Mammary epithelial cell (primary cell): ENCODE measurements around the gene WNT10A.

ENCODE experiments used
- EZH2 ChIP-seq: IDR thresholded peaks from 2 replicates; pipeline ENCODE4 v1.6.1; 2012; ENCODE audit warnings: low read length, inconsistent platforms, borderline replicate concordance
- TF ChIP-seq, protein P1 (sequence below), 2 donors: IDR thresholded peaks in 1 of 2; conservative IDR thresholded peaks in 1 of 2; 2 replicates each; pipeline ENCODE4 v1.5.1; 2011 to 2012; ENCODE audit warnings: inconsistent platforms in 2 of 2, low read length in 2 of 2, mild to moderate bottlenecking in 2 of 2, control low read depth in 1 of 2, low read depth in 1 of 2; ENCODE audit not compliant: insufficient read depth in 1 of 2; ENCODE audit errors: extremely low read depth in 1 of 2

DNA sequence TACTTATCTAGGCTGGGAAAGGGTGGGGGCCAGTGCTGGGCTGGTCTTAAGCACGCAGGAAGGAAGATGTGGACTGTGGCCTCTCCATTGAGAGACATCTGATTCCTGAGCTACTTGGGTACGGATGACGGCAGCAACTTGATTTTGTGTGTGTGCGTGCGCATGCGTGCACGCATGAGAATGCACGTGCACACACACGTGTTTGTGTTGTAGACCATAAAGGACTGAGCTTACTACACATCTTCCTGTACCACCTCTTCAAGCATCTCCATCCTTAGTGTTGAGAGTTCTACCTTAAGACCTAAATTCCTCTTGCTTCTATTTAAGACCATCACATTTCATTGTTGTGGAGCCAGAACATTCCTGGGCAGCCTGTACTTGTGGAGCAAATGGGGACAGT lies 11.6 kb upstream of the WNT10A start:
- TF ChIP-seq, protein P1, sequence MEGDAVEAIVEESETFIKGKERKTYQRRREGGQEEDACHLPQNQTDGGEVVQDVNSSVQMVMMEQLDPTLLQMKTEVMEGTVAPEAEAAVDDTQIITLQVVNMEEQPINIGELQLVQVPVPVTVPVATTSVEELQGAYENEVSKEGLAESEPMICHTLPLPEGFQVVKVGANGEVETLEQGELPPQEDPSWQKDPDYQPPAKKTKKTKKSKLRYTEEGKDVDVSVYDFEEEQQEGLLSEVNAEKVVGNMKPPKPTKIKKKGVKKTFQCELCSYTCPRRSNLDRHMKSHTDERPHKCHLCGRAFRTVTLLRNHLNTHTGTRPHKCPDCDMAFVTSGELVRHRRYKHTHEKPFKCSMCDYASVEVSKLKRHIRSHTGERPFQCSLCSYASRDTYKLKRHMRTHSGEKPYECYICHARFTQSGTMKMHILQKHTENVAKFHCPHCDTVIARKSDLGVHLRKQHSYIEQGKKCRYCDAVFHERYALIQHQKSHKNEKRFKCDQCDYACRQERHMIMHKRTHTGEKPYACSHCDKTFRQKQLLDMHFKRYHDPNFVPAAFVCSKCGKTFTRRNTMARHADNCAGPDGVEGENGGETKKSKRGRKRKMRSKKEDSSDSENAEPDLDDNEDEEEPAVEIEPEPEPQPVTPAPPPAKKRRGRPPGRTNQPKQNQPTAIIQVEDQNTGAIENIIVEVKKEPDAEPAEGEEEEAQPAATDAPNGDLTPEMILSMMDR (conservative IDR thresholded peaks at IDR 0.05 in 1 of 2, IDR thresholded peaks at IDR 0.05 in 1 of 2; ENCODE audit: extremely low read depth in 1 of 2, insufficient read depth in 1 of 2, low read depth in 1 of 2, low read length in 2 of 2): no peak
- TF ChIP-seq EZH2: no peak
